Activated T-helper 1 cell treated with Interleukin-2 at 50 U/mL for 16 hours (primary cell): ENCODE data around the gene GPHN.

Experiments used
- DNase-seq: peaks from one replicate; pipeline ENCODE4 v3.0.0-alpha.2; 2020; ENCODE audit warnings: low read depth

Gene GPHN

DNA sequence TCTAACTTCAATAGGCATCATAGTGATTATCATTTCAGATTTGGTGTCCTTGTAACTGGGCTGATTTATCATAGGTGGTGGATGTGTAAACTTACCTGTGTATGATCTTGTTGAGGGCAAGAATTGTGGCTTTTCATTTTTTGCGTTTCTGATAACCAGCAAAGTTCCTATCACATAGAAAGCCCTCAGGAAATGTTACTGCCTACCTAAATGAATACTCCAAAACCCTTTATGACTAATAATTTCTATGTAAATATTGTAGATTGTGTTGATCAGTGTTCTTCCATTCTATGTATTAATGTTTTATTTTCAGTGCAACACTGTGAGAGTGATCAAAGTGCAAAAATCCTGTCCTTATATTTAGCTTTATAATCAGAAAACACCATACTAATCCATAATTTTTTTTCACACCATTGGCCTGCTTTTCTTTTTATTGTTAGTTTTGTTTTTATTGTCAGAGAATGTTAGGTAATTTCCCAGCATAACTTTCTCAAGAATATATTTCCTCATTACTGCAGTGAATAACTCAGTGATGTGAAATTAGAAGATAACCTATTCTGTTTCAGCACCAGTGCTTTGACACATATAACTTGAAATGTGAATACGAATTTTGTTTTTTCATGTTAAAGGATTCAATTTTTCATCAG is 94.1 kb downstream of the GPHN start:
- DNase-seq = no peak

- DNase-seq = no peak
Observed at GRCh38 chr14:66603945-66604344, 96.0 kb downstream of the GPHN start.

- no peak for DNase-seq
Observed at GRCh38 chr14:66606826-66607225, 98.9 kb downstream of the GPHN start.

- no peak for DNase-seq
Observed at GRCh38 chr14:66610154-66610563, 102.2 kb downstream of the GPHN start.

GRCh38 chr14:66613344-66613743 is 105.4 kb downstream of the GPHN start:
- no peak for DNase-seq

DNA sequence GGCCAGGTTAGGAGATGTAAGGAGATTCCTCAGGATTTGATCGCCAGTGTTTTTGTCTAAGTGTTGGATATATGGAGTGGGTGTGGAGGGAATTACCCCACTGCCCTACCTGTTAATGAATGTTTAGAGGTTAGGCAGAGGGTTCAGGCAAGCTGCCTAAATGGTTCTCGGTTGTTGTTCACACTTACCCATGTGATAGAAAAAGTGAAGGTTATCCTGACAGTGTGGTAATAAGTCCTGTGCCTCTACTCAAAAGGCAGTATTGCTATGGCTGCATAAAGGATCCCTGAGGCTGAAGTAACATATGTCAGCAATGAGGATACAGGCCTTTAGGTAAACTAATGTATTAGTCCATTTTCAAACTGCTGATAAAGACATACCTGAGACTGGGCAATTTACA is 112.0 kb downstream of the GPHN start:
- DNase-seq = no peak

DNA sequence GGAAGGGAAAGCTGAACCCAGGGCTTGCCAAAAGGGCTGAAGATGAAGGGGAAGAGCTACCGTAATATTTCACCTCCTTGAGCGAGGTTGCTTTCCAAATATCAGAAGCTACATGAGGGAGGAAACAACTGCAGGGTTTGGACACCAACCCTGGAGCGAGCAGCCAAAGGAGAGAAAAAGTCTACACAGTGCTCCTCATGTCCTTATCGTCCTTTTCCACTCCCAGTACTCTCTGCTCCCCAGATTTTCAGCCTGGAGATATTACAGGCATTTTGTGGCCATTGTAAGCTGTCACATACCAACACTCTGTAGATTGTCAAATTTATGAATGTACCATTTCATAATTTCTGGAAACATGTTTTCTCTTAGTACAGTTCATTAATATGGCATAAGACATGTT is 115.9 kb downstream of the GPHN start:
- DNase-seq = no peak

DNA sequence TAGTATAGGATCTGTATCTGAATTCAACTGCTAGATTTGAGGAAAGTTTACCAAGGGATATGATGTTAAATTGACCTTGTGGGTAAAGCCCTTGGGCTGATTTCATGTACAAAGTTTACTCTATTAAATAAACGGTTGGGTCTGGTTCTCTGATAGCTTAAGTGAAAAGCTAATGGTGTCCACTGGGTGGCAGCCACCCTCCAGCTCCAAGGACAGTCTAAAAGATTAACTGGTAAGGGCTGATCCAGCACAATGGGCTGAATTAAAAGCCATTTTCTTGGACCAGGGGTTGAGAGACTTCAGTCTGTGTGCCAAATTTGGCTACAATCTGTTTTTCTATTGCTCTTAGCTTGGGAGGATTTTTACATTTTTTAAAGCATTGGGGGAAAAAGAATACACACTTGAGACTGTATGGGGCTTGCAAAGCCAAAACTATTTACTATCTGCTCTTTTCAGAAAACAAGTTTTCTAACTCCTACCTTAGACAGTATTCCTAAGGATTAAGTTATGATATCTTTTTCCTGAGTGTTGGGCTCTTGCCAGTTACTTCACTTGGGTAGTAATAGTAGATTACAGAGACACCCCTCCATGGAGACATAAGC is 116.5 kb downstream of the GPHN start:
- no peak for DNase-seq

DNA sequence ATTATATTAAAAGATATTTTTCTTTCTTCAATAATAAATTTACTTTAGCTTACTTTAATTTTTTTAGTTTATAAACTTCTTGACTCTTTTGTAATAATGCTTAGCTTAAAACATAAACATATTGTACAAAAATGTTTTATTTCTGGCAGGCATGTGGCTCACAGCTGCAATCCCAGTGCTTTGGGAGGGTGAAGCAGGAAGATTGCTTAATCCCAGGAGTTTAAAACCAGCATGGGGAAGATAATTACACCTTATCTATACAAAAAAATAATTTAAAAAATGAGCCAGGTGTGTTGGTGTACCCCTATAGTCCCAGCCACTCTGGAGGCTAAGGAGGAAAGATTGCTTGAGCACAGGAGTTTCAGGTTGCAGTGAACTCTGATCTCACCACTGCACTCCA is 120.7 kb downstream of the GPHN start:
- DNase-seq = no peak

DNA sequence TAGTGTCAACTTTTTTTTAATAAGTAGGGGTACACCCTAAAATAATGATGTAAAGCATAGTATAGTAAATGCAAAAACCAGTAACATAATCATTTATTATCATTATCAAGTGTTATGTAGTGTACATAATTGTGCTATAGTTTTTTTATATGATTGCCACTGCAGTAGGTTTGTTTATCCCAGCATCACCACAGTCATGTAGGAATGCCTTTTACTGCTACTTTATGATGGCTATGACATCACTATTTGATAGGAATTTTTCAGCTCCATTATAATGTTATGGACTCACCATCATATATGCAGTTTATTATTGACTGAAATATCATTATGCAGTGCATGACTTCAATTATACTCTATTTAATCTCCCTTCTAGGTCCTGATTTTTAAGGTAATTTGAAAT is 121.6 kb downstream of the GPHN start:
- no peak for DNase-seq

DNA sequence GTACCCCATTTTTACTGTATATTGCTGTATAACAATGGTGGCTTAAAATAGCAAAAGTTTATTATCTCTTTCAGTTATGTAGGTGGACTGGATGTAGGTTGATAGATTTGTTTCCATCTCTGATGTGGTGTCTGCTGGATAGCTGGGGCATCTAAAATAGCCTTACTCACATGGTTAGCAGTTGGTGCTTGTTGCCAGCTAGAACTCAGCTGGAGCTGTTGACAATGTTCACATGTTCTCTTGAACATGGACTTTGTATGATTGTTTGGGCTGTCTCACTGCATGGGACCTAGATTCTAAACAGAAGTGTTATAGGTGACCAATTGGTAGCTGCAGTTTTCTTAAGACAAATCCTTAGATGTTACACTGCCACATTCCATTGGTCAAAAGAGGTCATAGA is 126.9 kb downstream of the GPHN start:
- no peak for DNase-seq

- no peak for DNase-seq
Observed at GRCh38 chr14:66635435-66635834, 127.5 kb downstream of the GPHN start.

DNA sequence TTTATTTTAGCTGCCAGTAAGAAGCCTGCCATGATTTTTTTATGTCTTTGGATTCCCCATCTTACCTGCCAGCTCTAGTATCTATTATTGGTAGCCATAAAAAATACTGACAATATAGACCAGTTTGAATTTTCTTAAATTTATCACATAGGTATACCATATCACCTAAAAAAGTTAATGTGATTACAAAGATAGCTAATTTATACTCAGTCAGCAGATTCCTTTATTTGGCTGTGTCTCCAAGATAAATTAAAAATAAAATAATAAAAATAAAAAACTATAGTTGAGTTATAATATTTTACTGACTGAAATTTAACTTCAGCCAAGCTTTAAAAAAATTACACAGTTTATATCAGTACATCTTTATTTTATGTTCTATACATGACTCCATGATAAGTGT is 128.3 kb downstream of the GPHN start:
- no peak for DNase-seq

DNA sequence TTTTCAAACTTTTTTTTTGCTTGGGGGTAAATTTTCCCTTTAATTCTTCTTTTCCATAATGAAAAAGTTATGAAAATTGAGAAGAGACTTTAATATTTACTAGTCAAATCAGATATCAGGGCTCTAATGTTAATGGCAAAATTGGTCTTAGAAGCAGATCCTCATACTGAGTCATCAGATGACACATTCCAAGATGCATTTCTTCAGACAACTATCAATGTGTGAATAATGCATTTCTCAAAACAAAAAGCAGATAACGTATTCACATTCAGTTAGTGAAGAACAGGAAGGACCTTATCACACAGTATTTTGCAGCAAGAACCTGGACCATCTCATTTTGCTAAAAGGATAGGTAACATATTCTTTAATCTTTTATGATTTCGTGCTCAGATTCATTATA is 130.7 kb downstream of the GPHN start:
- DNase-seq = no peak

DNA sequence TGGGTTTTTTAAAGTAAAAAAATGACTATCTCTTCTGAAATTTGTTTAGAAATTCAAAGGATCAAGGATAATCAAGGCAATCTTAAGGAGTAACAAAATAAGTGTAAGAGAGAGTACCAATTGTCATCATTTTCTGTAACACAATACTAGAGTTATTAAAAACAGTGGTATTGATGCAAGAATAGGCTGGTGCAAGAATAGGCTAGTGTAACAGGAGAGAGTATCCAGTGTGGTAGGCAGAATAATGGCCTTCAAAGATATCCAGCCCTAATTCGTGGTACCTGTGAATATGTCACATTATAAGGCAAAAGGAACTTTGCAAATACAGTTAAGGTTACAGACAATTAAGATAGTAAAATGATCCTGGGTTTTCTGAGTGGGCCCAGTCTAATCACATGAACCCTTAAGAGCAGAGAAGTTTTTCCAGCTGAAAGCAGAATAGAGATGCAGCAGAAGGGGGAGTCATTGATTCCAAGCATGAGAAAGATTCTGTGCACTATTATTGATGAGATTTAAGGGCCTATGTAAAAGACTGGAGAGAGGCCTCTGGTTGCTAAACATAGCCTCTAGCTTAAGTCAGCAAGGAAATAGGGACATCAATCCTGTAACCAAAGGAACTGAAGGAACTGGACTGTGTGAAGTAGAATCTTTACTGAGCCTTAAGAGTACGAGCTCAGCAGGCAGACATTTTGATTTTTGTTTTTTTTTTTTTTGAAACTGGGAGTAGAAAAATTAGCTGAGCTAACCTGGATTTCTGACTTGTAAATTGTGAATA is 134.1 kb downstream of the GPHN start:
- DNase-seq = no peak

DNA sequence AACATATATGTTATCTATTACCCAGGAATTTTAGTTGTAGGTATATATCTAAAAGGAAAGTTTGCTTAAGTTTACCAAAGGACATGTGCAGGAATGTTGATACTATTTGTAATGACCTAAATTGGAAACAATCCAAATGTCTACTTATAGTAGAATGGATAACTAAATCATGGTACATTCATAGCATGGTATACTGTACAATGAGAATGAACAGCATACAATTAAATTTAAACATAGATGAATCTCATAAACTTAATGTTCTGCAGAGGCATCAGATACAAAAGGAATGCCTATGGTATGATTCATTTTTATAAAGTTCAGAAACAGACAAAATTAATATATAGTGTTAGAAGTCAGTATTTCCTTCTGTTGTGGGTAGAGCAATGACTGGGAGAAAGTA is 135.4 kb downstream of the GPHN start:
- DNase-seq = no peak

DNA sequence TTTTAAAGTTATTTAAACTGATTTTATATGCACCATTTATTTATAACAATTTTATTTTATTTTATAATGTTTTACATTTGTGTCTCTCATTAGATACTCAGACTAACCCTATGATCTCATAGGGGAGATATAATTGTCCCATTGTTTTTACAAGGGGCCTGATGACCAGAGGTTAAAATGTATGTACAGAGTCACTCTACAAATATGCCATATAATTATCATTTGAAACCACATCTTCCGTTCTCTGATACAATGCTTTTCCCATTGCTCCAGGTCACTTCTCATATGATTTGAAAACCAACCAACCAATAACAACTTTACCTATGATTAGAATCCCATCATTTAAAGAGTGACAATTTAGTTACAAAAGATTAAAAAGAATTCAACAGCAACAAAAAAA is 137.8 kb downstream of the GPHN start:
- no peak for DNase-seq

GRCh38 chr14:66649498-66649897 is 141.6 kb downstream of the GPHN start:
- no peak for DNase-seq

GRCh38 chr14:66650491-66650911 is 142.6 kb downstream of the GPHN start:
- no peak for DNase-seq

GRCh38 chr14:66651536-66652220 is 143.7 kb downstream of the GPHN start:
- DNase-seq = no peak

DNA sequence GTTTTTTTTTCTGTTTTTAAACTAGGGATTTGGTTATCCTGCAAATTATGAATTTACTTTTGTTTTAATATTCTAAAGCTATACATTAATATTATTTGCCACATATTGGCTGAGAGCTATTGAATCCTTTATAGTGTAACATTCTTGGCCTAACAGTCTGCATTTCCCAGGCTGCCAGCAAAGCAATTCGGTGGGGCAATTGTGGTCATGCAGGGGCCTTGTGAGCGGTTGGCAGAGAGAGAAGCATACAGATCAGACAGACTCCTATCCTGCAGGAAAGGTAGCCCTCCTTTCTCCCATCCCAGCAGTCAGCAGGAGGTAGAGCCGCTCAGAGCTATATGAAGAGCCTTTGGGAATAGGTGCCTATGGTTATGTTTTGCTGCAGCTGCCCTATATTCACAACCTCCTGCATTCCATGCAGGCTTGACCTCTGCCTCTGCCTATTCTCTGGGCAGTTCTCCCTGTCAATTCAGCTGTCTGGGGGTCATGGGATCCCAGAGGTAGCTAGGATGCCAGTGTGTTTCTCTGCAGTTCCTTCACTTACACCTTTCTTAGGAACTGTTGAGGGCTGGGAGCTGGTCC is 144.7 kb downstream of the GPHN start:
- DNase-seq = no peak

DNA sequence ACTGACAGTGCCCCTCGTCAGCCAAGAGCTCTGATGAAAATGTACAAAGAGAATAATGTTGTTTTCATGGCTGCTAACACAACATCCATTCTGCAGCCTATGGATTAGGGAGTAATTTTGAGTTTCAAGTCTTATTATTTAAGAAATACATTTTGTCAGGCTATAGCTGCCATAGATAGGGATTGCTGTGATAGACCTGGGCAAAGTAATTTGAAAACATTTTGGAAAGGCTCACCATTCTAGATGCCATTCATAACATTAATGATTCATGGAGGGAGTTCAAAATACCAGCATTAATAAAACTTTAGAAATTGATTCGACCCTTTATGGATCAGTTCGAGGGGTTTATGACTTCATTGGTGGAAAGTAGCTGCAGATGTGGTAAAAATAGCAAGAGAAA is 149.8 kb downstream of the GPHN start:
- no peak for DNase-seq

DNA sequence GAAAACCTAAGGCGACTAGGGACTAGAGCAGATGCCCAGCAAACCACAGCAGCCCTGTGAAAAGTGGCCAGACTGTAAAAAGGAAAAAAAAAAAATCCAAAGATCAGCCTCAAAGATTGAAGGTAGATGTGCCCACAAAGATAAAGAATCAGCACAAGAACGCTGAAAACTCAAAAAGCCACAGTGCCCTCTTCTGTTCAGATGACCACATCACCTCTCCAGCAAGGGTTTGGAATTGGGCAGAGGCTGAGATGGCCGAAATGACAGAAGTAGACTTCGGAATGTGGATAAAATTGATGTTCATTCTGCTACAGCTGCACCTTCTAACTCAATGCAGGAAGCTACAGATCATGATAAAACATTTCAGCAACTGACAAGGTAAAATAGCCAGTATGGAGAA is 154.4 kb downstream of the GPHN start:
- no peak for DNase-seq
